ENCODE measurements around the gene FBXO44. TPM values are rescaled to one million over a fixed set of nuclear protein-coding genes. Genes with fewer than 3 reads are reported as not detected.

Gene FBXO44
- total RNA-seq = 8.5 and 10.2 TPM in 2 replicates

DNA sequence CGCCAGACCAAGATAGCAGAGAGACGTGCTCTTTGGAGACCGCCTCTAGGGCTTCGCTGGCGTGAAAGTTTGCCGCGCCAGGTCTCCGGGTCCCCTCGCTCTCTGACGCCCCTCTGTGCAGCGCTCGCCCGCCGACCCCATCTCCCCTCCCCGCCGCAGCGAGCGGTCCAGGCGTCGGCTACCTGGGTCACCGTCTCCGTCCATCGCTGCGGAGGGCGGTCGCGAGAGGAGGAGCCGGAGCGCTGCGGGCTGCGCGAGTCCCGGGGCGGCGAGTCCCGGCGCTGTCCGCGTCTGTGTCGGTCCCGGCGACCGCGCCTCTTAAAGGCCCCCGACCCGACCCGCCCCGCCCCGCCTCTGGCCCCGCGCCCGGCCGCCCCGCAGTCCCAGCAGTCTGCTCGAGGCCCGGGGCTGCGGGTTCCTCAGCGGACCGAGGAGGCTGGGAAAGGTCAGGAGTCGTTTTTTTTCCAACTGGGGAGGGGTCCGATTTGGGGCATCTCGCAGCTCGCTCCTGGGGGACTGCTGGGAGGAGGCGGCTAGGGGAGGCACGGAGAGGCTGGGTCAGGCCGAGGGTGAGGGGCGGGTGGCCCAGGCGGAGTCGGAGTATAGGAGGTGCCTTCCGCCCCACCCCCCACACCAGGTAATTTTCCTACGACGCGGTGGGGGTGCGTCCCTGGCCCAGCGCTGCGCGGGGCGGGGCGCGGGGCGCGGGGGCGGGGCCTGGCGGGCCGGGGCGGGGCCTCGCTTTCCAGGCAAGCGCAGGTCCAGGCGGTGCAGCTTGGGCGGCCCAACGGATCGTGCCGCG lies at the start of gene FBXO44, which contains the start of gene FBXO2:
TSS of gene FBXO44 (plus strand) at position 741 of the 802 bp plus-strand sequence. CDS start 959 bp downstream, outside the sequence.
TSS of gene FBXO2 (minus strand) at position 293 of the 802 bp plus-strand sequence. CDS start at position 204, 89 bp downstream.

GRCh38 chr1:11681071-11681771 lies 26.5 kb downstream of the FBXO44 start, which contains the start of gene MAD2L2:
Gene MAD2L2, minus strand, starts transcription at chr1:11681148. Its CDS starts 547 bp downstream, at chr1:11680601.

DNA sequence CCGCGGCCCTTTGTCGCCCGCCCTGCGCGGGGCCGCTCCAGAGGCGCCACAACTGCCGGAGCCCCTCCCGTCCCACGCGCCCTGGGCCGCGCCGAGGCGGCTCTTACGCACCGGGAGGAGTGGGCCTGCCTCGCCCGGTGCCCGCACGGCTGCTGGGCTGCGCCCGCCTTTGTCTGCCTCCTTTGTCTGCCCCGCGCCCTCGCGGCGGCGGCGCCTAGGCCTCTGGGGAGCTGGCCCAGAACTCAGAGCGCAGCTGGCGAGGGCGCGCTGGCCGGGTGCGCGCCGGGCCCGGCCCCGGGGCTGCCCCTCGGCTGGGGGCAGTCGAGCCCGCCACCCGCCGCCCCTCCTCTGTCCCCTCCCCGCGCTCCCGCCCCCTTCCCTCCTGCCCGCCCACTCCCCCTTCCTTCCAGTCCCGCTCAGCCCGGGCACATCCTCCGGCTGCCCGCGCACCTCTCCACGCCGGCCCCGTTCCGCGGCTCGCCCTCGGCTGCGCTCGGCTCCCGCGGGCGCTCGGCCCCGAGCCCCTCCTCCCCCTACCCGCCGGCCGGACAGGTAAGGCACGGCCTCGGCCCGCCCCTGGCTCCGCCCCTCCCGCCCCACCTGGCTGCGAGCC lies 36.7 kb downstream of the FBXO44 start, which contains the start of gene DRAXIN:
TSS of gene DRAXIN (plus strand) at position 409 of the 613 bp plus-strand sequence. CDS start 14,549 bp downstream, outside the sequence.

Other genes starting within 250 kb of the FBXO44 start
- under 0.01 TPM in 2 replicates for gene DISP3, start 175.7 kb upstream of the FBXO44 start, total RNA-seq
- gene FBXO2, start 448 bp upstream of the FBXO44 start, total RNA-seq = 1.6 and 4.2 TPM in 2 replicates
- gene FBXO6, start 9.3 kb downstream of the FBXO44 start, total RNA-seq = 5.4 and 8.4 TPM in 2 replicates
- gene MAD2L2, start 26.3 kb downstream of the FBXO44 start, total RNA-seq = 27.8 and 35.8 TPM in 2 replicates
- gene DRAXIN, start 36.8 kb downstream of the FBXO44 start, total RNA-seq = 0.13 and 0.22 TPM in 2 replicates
- gene AGTRAP, start 81.3 kb downstream of the FBXO44 start, total RNA-seq = 37.2 and 54.1 TPM in 2 replicates
- 0.43 and 0.52 TPM in 2 replicates for gene C1orf167, start 107.3 kb downstream of the FBXO44 start, total RNA-seq
- 21.9 and 36.5 TPM in 2 replicates for gene MTHFR, start 151.1 kb downstream of the FBXO44 start, total RNA-seq
- gene CLCN6, start 151.3 kb downstream of the FBXO44 start, total RNA-seq = 11.0 and 17.6 TPM in 2 replicates
- gene NPPA, start 192.9 kb downstream of the FBXO44 start, total RNA-seq = not detected in 2 replicates
- not detected in 2 replicates for gene NPPB, start 204.1 kb downstream of the FBXO44 start, total RNA-seq